ENCODE measurements around the gene KRTAP6-3.

KRTAP6-3 gene

DNA sequence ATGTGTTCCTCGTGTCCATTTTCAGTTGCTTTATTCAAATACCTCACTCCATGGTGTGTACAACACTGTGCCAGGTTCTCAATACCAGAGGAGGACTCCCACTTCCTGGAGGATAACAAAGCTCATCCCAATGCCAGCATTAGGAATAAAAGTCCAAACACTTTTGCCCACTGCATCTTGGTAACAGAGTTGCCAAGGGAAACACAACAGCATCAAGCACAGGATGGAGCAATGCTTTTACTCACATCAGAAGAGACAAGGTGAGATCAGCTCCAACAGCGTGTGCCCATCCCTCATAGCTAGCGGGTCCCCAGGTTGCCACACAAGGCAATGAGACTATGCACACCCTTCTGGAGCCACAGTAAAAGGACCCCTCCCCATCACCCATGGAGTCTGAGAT, 31.1 kb downstream of the KRTAP6-3 start:
- H4K20me1 ChIP-seq (ENCODE audit: low read depth, low read length): no peaks in the 10 kb centered on the region
- no peak overlapping the region for H3K27ac ChIP-seq (ENCODE audit: low read depth, low read length)
- no peak overlapping the region for H2AFZ ChIP-seq (ENCODE audit: low read depth, low read length, severe bottlenecking)
- peaks cover 10% of the 10 kb centered on the region for H3K9me3 ChIP-seq (ENCODE audit: insufficient read depth, low read length)
- no peaks in the 10 kb centered on the region for H3K9me2 ChIP-seq (replicated peaks; ENCODE audit: insufficient read depth, low read length)
- no peaks in the 10 kb centered on the region for H3K79me2 ChIP-seq (ENCODE audit: insufficient read depth, low read length)
- TF ChIP-seq EZH2phosphoT487 (conservative IDR thresholded peaks at IDR 0.05; ENCODE audit: low read length): no peak
- TF ChIP-seq, protein P1, sequence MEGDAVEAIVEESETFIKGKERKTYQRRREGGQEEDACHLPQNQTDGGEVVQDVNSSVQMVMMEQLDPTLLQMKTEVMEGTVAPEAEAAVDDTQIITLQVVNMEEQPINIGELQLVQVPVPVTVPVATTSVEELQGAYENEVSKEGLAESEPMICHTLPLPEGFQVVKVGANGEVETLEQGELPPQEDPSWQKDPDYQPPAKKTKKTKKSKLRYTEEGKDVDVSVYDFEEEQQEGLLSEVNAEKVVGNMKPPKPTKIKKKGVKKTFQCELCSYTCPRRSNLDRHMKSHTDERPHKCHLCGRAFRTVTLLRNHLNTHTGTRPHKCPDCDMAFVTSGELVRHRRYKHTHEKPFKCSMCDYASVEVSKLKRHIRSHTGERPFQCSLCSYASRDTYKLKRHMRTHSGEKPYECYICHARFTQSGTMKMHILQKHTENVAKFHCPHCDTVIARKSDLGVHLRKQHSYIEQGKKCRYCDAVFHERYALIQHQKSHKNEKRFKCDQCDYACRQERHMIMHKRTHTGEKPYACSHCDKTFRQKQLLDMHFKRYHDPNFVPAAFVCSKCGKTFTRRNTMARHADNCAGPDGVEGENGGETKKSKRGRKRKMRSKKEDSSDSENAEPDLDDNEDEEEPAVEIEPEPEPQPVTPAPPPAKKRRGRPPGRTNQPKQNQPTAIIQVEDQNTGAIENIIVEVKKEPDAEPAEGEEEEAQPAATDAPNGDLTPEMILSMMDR (IDR thresholded peaks at IDR 0.05; ENCODE audit: insufficient read depth, low read length, poor library complexity, severe bottlenecking): no peak
- no peak overlapping the region for H3K4me2 ChIP-seq (ENCODE audit: low read depth, low read length, poor library complexity, severe bottlenecking)
- H3K36me3 ChIP-seq (ENCODE audit: low read length): no peaks in the 10 kb centered on the region
- H3K27me3 ChIP-seq (ENCODE audit: low read length): no peaks in the 10 kb centered on the region
- H3F3A ChIP-seq (ENCODE audit: insufficient read depth): no peaks in the 10 kb centered on the region
- H3K9ac ChIP-seq (ENCODE audit: low read length): no peak overlapping the region
- no peak overlapping the region for H3K4me3 ChIP-seq (ENCODE audit: insufficient read depth, low read length, poor library complexity, severe bottlenecking)

DNA sequence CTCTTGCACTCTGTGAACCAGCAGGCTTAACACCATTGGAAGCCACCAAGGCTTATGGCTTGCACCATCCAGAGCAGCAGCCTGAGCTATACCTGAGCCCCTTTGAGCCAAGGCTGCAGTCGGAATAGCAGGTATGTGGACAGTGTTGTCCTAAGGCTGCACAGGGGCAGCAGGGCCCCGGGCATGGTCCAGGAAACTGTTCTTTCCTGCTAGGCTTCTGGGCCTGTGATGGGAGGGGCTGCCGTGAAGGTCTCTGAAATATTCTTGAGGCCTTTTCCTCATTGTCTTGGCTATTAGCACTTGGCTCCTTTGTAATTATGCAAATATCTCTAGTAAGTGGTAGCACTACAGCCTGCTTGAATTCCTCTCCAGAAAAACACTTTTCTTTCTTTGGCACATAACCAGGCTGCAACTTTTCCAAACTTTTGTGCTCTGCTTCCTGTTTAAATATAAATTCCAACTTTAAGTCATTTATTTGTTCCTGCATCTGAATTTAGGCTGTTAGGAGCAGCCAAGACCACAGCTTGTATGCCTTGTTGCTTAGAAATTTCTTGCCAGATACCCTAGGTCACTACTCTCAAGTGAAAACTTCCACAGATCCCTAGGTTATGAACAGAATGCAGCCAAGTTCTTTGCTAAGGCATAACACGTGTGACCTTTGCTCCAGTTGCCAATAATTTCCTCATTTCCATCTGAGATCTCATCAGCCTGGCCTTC, 33.4 kb downstream of the KRTAP6-3 start:
- H3K9me3 ChIP-seq (ENCODE audit: insufficient read depth, low read length): peaks cover 10% of the 10 kb centered on the region
- no peaks in the 10 kb centered on the region for H3K36me3 ChIP-seq (ENCODE audit: low read length)
- no peaks in the 10 kb centered on the region for H4K20me1 ChIP-seq (ENCODE audit: low read depth, low read length)
- no peak overlapping the region for H3K27ac ChIP-seq (ENCODE audit: low read depth, low read length)
- no peak overlapping the region for H3K4me2 ChIP-seq (ENCODE audit: low read depth, low read length, poor library complexity, severe bottlenecking)
- H3K9me2 ChIP-seq (replicated peaks; ENCODE audit: insufficient read depth, low read length): no peaks in the 10 kb centered on the region
- no peak overlapping the region for H2AFZ ChIP-seq (ENCODE audit: low read depth, low read length, severe bottlenecking)
- no peaks in the 10 kb centered on the region for H3K79me2 ChIP-seq (ENCODE audit: insufficient read depth, low read length)
- TF ChIP-seq, protein P1 (IDR thresholded peaks at IDR 0.05; ENCODE audit: insufficient read depth, low read length, poor library complexity, severe bottlenecking): no peak
- no peak for TF ChIP-seq EZH2phosphoT487 (conservative IDR thresholded peaks at IDR 0.05; ENCODE audit: low read length)
- H3K27me3 ChIP-seq (ENCODE audit: low read length): no peaks in the 10 kb centered on the region
- no peak overlapping the region for H3K9ac ChIP-seq (ENCODE audit: low read length)
- no peak overlapping the region for H3K4me3 ChIP-seq (ENCODE audit: insufficient read depth, low read length, poor library complexity, severe bottlenecking)
- H3F3A ChIP-seq (ENCODE audit: insufficient read depth): no peaks in the 10 kb centered on the region

DNA sequence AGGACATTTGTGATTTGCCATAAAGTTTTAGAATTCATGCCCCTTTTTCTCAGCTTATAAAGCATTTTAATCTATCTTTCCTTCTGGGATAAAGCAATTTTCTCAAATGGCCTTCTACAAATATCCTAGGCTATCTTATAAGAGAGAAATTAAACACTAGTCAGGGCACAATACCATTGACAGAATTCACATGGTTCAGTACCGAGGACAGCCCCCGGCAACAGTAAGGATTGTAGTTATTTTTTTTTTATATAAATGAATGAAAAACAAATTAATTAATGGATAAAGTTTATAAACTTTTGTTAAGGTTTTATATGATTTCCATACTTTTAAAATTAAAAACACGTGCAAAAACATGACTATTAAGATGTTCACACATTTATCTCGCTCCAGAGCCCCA, 35.9 kb downstream of the KRTAP6-3 start:
- no peak overlapping the region for H3K4me3 ChIP-seq (ENCODE audit: insufficient read depth, low read length, poor library complexity, severe bottlenecking)
- no peaks in the 10 kb centered on the region for H3K27me3 ChIP-seq (ENCODE audit: low read length)
- H3K4me2 ChIP-seq (ENCODE audit: low read depth, low read length, poor library complexity, severe bottlenecking): no peak overlapping the region
- H3K79me2 ChIP-seq (ENCODE audit: insufficient read depth, low read length): no peaks in the 10 kb centered on the region
- no peak overlapping the region for H3K27ac ChIP-seq (ENCODE audit: low read depth, low read length)
- peaks cover 10% of the 10 kb centered on the region for H3K9me3 ChIP-seq (ENCODE audit: insufficient read depth, low read length)
- H3K9ac ChIP-seq (ENCODE audit: low read length): no peak overlapping the region
- no peaks in the 10 kb centered on the region for H3K36me3 ChIP-seq (ENCODE audit: low read length)
- no peaks in the 10 kb centered on the region for H3K9me2 ChIP-seq (replicated peaks; ENCODE audit: insufficient read depth, low read length)
- TF ChIP-seq, protein P1 (IDR thresholded peaks at IDR 0.05; ENCODE audit: insufficient read depth, low read length, poor library complexity, severe bottlenecking): no peak
- TF ChIP-seq EZH2phosphoT487 (conservative IDR thresholded peaks at IDR 0.05; ENCODE audit: low read length): no peak
- no peak overlapping the region for H2AFZ ChIP-seq (ENCODE audit: low read depth, low read length, severe bottlenecking)
- no peaks in the 10 kb centered on the region for H3F3A ChIP-seq (ENCODE audit: insufficient read depth)
- H4K20me1 ChIP-seq (ENCODE audit: low read depth, low read length): no peaks in the 10 kb centered on the region
